Measurements from ENCODE around the gene WDR54.

GRCh38 chr2:74396149-74396548, 25.4 kb upstream of the WDR54 start:
- TF ChIP-seq CTCF (conservative IDR thresholded peaks at IDR 0.05; ENCODE audit: low read depth, low read length) (no peak), EZH2 (IDR thresholded peaks at IDR 0.05; ENCODE audit: low read length, unreplicated experiment) (no peak), EZH2phosphoT487 (IDR thresholded peaks at IDR 0.05; ENCODE audit: borderline replicate concordance, low read length) (no peak)
